HepG2 (cell line): ENCODE results near the gene PLK4. TPM values are rescaled to one million over a fixed set of nuclear protein-coding genes. Genes with fewer than 3 reads are reported as not detected.

Experiments
- GATAD2A ChIP-seq: IDR thresholded peaks from 2 replicates; pipeline ENCODE4 v1.6.1; 2016
- HMG20A ChIP-seq: IDR thresholded peaks from 2 replicates; pipeline ENCODE4 v1.6.1; 2016; ENCODE audit warnings: borderline replicate concordance
- HOXA3 ChIP-seq: sonication (generic); formaldehyde crosslinking; IDR thresholded peaks from 2 replicates; pipeline ENCODE4 v1.5.0; 2020; ENCODE audit warnings: missing genetic modification reagents
- NR2C2 ChIP-seq: sonication (generic); formaldehyde crosslinking; IDR thresholded peaks from 2 replicates; pipeline ENCODE4 v1.4.0; 2020; ENCODE audit warnings: missing genetic modification reagents, mild to moderate bottlenecking, moderate library complexity, borderline replicate concordance
- NR2F6 ChIP-seq, 2 experiments: IDR thresholded peaks; 2 replicates each; pipeline ENCODE4 v1.6.1; 2016; ENCODE audit warnings: antibody characterized with exemption in 1 of 2, mild to moderate bottlenecking in 1 of 2
- SALL1 ChIP-seq: sonication (generic); formaldehyde crosslinking; IDR thresholded peaks from 2 replicates; pipeline ENCODE4 v1.8.0; 2022; ENCODE audit warnings: mild to moderate bottlenecking, missing genetic modification reagents
- YY1 ChIP-seq: IDR thresholded peaks from 2 replicates; pipeline ENCODE4 v1.6.1; 2011; ENCODE audit warnings: low read length, low read depth, moderate library complexity, mild to moderate bottlenecking; ENCODE audit not compliant: insufficient read depth, insufficient replicate concordance
- ZMYM4 ChIP-seq: sonication (generic); formaldehyde crosslinking; IDR thresholded peaks from 2 replicates; pipeline ENCODE4 v1.8.1; 2023; ENCODE audit warnings: mild to moderate bottlenecking, missing genetic modification reagents
- ZNF501 ChIP-seq: sonication (generic); formaldehyde crosslinking; IDR thresholded peaks from 2 replicates; pipeline ENCODE4 v1.5.1; 2020; ENCODE audit warnings: mild to moderate bottlenecking, moderate library complexity, missing genetic modification reagents
- ZNF614 ChIP-seq: IDR thresholded peaks from 2 replicates; pipeline ENCODE4 v1.6.1; 2018; ENCODE audit warnings: missing biosample characterization, missing genetic modification reagents, inconsistent platforms, borderline replicate concordance
- ZNF644 ChIP-seq: IDR thresholded peaks from 2 replicates; pipeline ENCODE4 v1.6.1; 2016; ENCODE audit warnings: low read depth
- polyA plus RNA-seq, 8 experiments: library from polyadenylated mRNA; depleted of rRNA in 3 of 8; stranded (reverse) in 7 of 8; unstranded in 1 of 8; fragments of >200 nt; fragmentation: Illumina TruSeq in 4 of 8; extraction: Trizol in 4 of 8; gene quantifications; 2 replicates each; pipeline versions ENCODE4 v1.2.1 to v1.2.3, GENCODE V29; 2011 to 2016; ENCODE audit warnings: low read depth in 4 of 8, missing spikeins in 1 of 8, mixed read lengths in 1 of 8; ENCODE audit not compliant: insufficient read depth in 1 of 8
- total RNA-seq, 5 experiments: library from RNA; depleted of rRNA; stranded (reverse); fragments of >200 nt; fragmentation: Illumina TruSeq; extraction: Trizol; gene quantifications; 2 replicates each; pipeline ENCODE4 v1.2.3, GENCODE V29; 2016; ENCODE audit warnings: low read depth in 1 of 5
- TF ChIP-seq, protein P1 (sequence below): sonication (generic); formaldehyde crosslinking; IDR thresholded peaks from 2 replicates; pipeline ENCODE4 v1.4.0; 2020; ENCODE audit warnings: missing genetic modification reagents
- TF ChIP-seq, protein P2 (sequence below): IDR thresholded peaks from 2 replicates; pipeline ENCODE4 v1.6.1; 2016; ENCODE audit warnings: low read depth
- TF ChIP-seq, protein P3 (sequence below): IDR thresholded peaks from 2 replicates; pipeline ENCODE4 v1.4.0; 2020; ENCODE audit warnings: mild to moderate bottlenecking, missing genetic modification reagents
- TF ChIP-seq, protein P4 (sequence below): sonication (generic); formaldehyde crosslinking; IDR thresholded peaks from 2 replicates; pipeline ENCODE4 v1.4.0; 2020; ENCODE audit warnings: missing genetic modification reagents
- TF ChIP-seq, protein P5 (sequence below): sonication (generic); formaldehyde crosslinking; IDR thresholded peaks from 2 replicates; pipeline ENCODE4 v1.9.0; 2022; ENCODE audit warnings: missing genetic modification reagents, mild to moderate bottlenecking, borderline replicate concordance
- TF ChIP-seq, protein P6 (sequence below), 2 experiments: fragments of 450-650 bp in 1 of 2; sonication (generic) in 1 of 2; formaldehyde crosslinking; IDR thresholded peaks; 2 replicates each; pipeline versions ENCODE4 v1.5.0 to v1.8.0; 2020 to 2022; ENCODE audit warnings: mild to moderate bottlenecking in 1 of 2, missing genetic modification reagents in 1 of 2

PLK4 gene
- total and polyA plus RNA-seq, 2 of the 13 experiments (the other 11 are each of a cell fraction or from before 2014, with no cell fraction given), result 22.4 to 46.1 TPM

DNA sequence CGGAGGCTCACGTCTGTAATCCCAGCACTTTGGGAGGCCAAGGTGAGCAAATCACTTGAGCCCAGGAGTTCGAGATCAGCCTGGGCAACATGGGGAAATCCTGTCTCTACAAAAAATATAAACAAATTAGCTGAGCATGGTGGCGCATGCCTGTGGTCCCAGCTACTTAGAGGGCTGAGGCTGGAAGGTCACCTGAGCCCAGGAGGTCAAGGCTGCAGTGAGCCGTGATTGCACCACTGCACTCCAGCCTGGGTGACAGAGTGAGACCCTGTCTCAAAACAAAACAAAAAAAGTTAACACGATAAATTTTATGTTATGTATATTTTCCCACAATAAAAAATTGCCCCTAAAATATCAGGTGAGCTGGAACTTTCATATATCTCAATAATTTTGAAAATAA lies 51.1 kb downstream of the PLK4 start (continued):
- TF ChIP-seq, protein P1, sequence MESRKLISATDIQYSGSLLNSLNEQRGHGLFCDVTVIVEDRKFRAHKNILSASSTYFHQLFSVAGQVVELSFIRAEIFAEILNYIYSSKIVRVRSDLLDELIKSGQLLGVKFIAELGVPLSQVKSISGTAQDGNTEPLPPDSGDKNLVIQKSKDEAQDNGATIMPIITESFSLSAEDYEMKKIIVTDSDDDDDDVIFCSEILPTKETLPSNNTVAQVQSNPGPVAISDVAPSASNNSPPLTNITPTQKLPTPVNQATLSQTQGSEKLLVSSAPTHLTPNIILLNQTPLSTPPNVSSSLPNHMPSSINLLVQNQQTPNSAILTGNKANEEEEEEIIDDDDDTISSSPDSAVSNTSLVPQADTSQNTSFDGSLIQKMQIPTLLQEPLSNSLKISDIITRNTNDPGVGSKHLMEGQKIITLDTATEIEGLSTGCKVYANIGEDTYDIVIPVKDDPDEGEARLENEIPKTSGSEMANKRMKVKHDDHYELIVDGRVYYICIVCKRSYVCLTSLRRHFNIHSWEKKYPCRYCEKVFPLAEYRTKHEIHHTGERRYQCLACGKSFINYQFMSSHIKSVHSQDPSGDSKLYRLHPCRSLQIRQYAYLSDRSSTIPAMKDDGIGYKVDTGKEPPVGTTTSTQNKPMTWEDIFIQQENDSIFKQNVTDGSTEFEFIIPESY (CRISPR knock-in tag), result peak; percentile 44; the same call in 1 of the 2 replicates
- TF ChIP-seq, protein P2, sequence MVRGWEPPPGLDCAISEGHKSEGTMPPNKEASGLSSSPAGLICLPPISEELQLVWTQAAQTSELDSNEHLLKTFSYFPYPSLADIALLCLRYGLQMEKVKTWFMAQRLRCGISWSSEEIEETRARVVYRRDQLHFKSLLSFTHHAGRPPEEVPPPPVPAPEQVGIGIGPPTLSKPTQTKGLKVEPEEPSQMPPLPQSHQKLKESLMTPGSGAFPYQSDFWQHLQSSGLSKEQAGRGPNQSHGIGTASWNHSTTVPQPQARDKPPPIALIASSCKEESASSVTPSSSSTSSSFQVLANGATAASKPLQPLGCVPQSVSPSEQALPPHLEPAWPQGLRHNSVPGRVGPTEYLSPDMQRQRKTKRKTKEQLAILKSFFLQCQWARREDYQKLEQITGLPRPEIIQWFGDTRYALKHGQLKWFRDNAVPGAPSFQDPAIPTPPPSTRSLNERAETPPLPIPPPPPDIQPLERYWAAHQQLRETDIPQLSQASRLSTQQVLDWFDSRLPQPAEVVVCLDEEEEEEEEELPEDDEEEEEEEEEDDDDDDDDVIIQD (CRISPR knock-in tag), result peak; percentile 50; the same call in 1 of the 2 replicates
- TF ChIP-seq YY1 (peak; percentile 12), HMG20A (CRISPR knock-in tag) (peak; percentile 65; the same call in 1 of the 2 replicates), NR2C2 (peak; percentile 74), ZNF501 (CRISPR knock-in tag) (peak; percentile 47; the same call in 1 of the 2 replicates), HOXA3 (CRISPR knock-in tag) (peak; percentile 55), ZNF614 (0 out of 2 replicates have a peak, but pooled peaks have one; percentile 46), ZMYM4 (CRISPR knock-in tag) (peak; percentile 82), GATAD2A (peak; percentile 60; the same call in 1 of the 2 replicates), NR2F6 (IDR thresholded peaks at IDR 0.05) (peak; percentile 91), NR2F6 (CRISPR knock-in tag; IDR thresholded peaks at IDR 0.05) (peak; percentile 97), SALL1 (CRISPR knock-in tag) (peak; percentile 81; the same call in 1 of the 2 replicates), ZNF644 (CRISPR knock-in tag) (0 out of 2 replicates have a peak, but pooled peaks have one; percentile 16)
- TF ChIP-seq, protein P3, sequence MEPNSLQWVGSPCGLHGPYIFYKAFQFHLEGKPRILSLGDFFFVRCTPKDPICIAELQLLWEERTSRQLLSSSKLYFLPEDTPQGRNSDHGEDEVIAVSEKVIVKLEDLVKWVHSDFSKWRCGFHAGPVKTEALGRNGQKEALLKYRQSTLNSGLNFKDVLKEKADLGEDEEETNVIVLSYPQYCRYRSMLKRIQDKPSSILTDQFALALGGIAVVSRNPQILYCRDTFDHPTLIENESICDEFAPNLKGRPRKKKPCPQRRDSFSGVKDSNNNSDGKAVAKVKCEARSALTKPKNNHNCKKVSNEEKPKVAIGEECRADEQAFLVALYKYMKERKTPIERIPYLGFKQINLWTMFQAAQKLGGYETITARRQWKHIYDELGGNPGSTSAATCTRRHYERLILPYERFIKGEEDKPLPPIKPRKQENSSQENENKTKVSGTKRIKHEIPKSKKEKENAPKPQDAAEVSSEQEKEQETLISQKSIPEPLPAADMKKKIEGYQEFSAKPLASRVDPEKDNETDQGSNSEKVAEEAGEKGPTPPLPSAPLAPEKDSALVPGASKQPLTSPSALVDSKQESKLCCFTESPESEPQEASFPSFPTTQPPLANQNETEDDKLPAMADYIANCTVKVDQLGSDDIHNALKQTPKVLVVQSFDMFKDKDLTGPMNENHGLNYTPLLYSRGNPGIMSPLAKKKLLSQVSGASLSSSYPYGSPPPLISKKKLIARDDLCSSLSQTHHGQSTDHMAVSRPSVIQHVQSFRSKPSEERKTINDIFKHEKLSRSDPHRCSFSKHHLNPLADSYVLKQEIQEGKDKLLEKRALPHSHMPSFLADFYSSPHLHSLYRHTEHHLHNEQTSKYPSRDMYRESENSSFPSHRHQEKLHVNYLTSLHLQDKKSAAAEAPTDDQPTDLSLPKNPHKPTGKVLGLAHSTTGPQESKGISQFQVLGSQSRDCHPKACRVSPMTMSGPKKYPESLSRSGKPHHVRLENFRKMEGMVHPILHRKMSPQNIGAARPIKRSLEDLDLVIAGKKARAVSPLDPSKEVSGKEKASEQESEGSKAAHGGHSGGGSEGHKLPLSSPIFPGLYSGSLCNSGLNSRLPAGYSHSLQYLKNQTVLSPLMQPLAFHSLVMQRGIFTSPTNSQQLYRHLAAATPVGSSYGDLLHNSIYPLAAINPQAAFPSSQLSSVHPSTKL (CRISPR knock-in tag), result peak; percentile 84
- TF ChIP-seq, protein P4, sequence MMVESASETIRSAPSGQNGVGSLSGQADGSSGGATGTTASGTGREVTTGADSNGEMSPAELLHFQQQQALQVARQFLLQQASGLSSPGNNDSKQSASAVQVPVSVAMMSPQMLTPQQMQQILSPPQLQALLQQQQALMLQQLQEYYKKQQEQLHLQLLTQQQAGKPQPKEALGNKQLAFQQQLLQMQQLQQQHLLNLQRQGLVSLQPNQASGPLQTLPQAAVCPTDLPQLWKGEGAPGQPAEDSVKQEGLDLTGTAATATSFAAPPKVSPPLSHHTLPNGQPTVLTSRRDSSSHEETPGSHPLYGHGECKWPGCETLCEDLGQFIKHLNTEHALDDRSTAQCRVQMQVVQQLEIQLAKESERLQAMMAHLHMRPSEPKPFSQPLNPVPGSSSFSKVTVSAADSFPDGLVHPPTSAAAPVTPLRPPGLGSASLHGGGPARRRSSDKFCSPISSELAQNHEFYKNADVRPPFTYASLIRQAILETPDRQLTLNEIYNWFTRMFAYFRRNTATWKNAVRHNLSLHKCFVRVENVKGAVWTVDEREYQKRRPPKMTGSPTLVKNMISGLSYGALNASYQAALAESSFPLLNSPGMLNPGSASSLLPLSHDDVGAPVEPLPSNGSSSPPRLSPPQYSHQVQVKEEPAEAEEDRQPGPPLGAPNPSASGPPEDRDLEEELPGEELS (CRISPR knock-in tag), result peak; percentile 47; the same call in 1 of the 2 replicates
- TF ChIP-seq, protein P5, sequence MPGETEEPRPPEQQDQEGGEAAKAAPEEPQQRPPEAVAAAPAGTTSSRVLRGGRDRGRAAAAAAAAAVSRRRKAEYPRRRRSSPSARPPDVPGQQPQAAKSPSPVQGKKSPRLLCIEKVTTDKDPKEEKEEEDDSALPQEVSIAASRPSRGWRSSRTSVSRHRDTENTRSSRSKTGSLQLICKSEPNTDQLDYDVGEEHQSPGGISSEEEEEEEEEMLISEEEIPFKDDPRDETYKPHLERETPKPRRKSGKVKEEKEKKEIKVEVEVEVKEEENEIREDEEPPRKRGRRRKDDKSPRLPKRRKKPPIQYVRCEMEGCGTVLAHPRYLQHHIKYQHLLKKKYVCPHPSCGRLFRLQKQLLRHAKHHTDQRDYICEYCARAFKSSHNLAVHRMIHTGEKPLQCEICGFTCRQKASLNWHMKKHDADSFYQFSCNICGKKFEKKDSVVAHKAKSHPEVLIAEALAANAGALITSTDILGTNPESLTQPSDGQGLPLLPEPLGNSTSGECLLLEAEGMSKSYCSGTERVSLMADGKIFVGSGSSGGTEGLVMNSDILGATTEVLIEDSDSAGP (CRISPR knock-in tag), result peak; percentile 20; the same call in 1 of the 2 replicates
- TF ChIP-seq, protein P6, sequence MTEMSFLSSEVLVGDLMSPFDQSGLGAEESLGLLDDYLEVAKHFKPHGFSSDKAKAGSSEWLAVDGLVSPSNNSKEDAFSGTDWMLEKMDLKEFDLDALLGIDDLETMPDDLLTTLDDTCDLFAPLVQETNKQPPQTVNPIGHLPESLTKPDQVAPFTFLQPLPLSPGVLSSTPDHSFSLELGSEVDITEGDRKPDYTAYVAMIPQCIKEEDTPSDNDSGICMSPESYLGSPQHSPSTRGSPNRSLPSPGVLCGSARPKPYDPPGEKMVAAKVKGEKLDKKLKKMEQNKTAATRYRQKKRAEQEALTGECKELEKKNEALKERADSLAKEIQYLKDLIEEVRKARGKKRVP (CRISPR knock-in tag; IDR thresholded peaks at IDR 0.05), result 0 out of 4 replicates have a peak, but pooled peaks of 1 of the 2 experiments have one; percentile 19
